Measurements from ENCODE around the gene SLC39A11.

DNA sequence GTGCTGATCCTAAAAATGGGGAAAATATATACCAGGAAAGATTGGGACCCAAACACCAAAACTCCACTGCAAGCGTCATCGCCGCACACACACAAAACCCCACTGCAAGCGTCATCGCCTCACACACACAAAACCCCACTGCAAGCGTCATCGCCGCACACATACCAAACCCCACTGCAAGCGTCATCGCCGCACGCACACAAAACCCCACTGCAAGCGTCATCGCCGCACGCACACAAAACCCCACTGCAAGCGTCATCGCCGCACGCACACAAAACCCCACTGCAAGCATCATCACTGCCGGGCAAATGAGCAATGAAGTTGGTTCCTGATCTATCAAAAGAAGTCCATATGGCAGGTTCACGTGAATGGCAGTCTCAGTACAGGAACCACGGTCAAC is 144.4 kb downstream of the SLC39A11 start:
- TF ChIP-seq, protein P1, sequence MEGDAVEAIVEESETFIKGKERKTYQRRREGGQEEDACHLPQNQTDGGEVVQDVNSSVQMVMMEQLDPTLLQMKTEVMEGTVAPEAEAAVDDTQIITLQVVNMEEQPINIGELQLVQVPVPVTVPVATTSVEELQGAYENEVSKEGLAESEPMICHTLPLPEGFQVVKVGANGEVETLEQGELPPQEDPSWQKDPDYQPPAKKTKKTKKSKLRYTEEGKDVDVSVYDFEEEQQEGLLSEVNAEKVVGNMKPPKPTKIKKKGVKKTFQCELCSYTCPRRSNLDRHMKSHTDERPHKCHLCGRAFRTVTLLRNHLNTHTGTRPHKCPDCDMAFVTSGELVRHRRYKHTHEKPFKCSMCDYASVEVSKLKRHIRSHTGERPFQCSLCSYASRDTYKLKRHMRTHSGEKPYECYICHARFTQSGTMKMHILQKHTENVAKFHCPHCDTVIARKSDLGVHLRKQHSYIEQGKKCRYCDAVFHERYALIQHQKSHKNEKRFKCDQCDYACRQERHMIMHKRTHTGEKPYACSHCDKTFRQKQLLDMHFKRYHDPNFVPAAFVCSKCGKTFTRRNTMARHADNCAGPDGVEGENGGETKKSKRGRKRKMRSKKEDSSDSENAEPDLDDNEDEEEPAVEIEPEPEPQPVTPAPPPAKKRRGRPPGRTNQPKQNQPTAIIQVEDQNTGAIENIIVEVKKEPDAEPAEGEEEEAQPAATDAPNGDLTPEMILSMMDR (conservative IDR thresholded peaks at IDR 0.05 in 1 of 2, IDR thresholded peaks at IDR 0.05 in 1 of 2; ENCODE audit: low read depth in 1 of 2, low read length in 2 of 2) = no peak
- TF ChIP-seq EZH2 (IDR thresholded peaks at IDR 0.05; ENCODE audit: low read length, missing control alignments) = no peak

Measured in fibroblast of lung (primary cell).